ENCODE measurements around the gene NKX6-1. TPM values are rescaled to one million over a fixed set of nuclear protein-coding genes. Genes with fewer than 3 reads are reported as not detected.

NKX6-1 gene
- total RNA-seq, 2 experiments from 2014 or later, result not detected

- CTCF ChIA-PET (ENCODE audit: unreplicated experiment), result no interaction called here
Measured at GRCh38 chr4:84481860-84482245, 17.2 kb downstream of the NKX6-1 start.

DNA sequence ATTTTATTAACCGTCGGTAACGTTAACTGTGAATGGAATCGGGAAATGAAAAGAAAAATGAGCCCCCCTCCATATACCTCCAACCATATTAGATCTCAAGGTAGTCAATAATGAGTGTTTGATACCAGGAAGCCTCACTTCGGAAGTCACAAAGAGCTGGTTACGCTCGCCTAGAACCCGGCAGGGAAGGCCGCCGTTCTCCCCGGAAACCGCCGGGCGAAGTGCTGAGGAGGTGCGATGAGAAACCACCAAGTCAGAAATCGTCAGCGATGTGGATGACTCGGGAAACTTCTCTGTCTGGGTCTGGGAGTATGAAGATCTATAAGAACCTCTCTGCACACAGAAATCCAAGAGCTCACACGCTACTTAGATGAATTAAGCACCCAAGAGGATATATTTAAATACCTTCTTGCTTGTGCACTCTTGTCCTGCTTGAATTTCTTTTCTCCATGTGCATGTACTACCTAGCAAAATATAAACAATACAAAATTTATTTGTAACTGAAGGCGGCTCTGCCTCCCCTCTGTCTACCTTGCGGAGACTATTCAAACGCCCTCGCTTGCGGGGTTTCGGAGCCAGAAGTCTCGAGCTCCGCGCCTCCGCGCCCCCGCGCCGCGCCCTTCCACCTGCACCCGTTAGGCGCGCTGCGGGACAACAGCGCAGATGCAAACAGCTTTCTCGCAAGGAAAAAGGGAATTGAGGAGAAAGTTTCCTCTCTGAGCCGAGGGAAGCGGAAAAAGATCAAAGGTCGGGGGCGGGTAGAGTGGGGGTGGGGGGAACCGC lies 17.8 kb downstream of the NKX6-1 start:
- H3K79me2 ChIP-seq (ENCODE audit: insufficient read depth, low read depth, low read length), result no peaks in the 10 kb centered on the region
- no peaks in the 10 kb centered on the region for H3K36me3 ChIP-seq (ENCODE audit: insufficient read depth, low read length)
- no peak overlapping the region for H3K4me3 ChIP-seq (ENCODE audit: low read depth, low read length, poor library complexity, severe bottlenecking)
- ChIA-PET POLR2A (interaction anchor here (0.8 kb wide), 1 partner anchor 10 kb away, joined by 3 read pairs; no protein-coding TSS in a partner anchor), CTCF (ENCODE audit: unreplicated experiment) (no interaction called here)
- H3K9me3 ChIP-seq (ENCODE audit: low read length), result no peaks in the 10 kb centered on the region
- no peaks in the 10 kb centered on the region for H3K9me2 ChIP-seq (ENCODE audit: insufficient read depth, low read length)
- H4K20me1 ChIP-seq (ENCODE audit: insufficient read depth, low read length), result no peaks in the 10 kb centered on the region; the same call in 1 of the 2 replicates
- no peaks in the 10 kb centered on the region for H3K4me1 ChIP-seq (ENCODE audit: insufficient read depth, low read length, poor library complexity, severe bottlenecking)
- TF ChIP-seq, protein P1, sequence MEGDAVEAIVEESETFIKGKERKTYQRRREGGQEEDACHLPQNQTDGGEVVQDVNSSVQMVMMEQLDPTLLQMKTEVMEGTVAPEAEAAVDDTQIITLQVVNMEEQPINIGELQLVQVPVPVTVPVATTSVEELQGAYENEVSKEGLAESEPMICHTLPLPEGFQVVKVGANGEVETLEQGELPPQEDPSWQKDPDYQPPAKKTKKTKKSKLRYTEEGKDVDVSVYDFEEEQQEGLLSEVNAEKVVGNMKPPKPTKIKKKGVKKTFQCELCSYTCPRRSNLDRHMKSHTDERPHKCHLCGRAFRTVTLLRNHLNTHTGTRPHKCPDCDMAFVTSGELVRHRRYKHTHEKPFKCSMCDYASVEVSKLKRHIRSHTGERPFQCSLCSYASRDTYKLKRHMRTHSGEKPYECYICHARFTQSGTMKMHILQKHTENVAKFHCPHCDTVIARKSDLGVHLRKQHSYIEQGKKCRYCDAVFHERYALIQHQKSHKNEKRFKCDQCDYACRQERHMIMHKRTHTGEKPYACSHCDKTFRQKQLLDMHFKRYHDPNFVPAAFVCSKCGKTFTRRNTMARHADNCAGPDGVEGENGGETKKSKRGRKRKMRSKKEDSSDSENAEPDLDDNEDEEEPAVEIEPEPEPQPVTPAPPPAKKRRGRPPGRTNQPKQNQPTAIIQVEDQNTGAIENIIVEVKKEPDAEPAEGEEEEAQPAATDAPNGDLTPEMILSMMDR (conservative IDR thresholded peaks at IDR 0.05; ENCODE audit: low read length), result no peak
- no peak overlapping the region for H3K4me2 ChIP-seq (ENCODE audit: low read length)
- no peak for DNase-seq (ENCODE audit: low spot score)
- no TSS peak for BruUV-seq (replicated peaks)
- no peak overlapping the region for H3K27ac ChIP-seq (ENCODE audit: low read depth, low read length, poor library complexity, severe bottlenecking)
- H2AFZ ChIP-seq (ENCODE audit: low read length), result no peak overlapping the region
- intact Hi-C loops (cut with micrococcal nuclease; ENCODE audit: unreplicated experiment), result no loop called here

More at GRCh38 chr4:84481860-84482245, 17.2 kb downstream of the NKX6-1 start:
- H3K36me3 ChIP-seq (ENCODE audit: insufficient read depth, low read length), result no peaks in the 10 kb centered on the region
- BruUV-seq (replicated peaks), result no TSS peak
- H3K9me3 ChIP-seq (ENCODE audit: low read length), result no peaks in the 10 kb centered on the region
- no peaks in the 10 kb centered on the region for H3K79me2 ChIP-seq (ENCODE audit: insufficient read depth, low read depth, low read length)
- no peak overlapping the region for H3K4me2 ChIP-seq (ENCODE audit: low read length)
- intact Hi-C loops (cut with micrococcal nuclease; ENCODE audit: unreplicated experiment), result no loop called here
- POLR2A ChIA-PET, result interaction anchor here (0.8 kb wide), 1 partner anchor 9 kb away, joined by 3 read pairs; no protein-coding TSS in a partner anchor
- no peaks in the 10 kb centered on the region for H3K9me2 ChIP-seq (ENCODE audit: insufficient read depth, low read length)
- no peak overlapping the region for H3K27ac ChIP-seq (ENCODE audit: low read depth, low read length, poor library complexity, severe bottlenecking)
- no peak for DNase-seq (ENCODE audit: low spot score)
- H3K4me1 ChIP-seq (ENCODE audit: insufficient read depth, low read length, poor library complexity, severe bottlenecking), result no peaks in the 10 kb centered on the region
- H4K20me1 ChIP-seq (ENCODE audit: insufficient read depth, low read length), result no peaks in the 10 kb centered on the region; the same call in 1 of the 2 replicates
- H2AFZ ChIP-seq (ENCODE audit: low read length), result no peak overlapping the region
- no peak for TF ChIP-seq EZH2phosphoT487 (IDR thresholded peaks at IDR 0.05; ENCODE audit: borderline replicate concordance, low read depth, low read length)
- no peak overlapping the region for H3K4me3 ChIP-seq (ENCODE audit: low read depth, low read length, poor library complexity, severe bottlenecking)

- Histone ChIP-seq H2AFZ (ENCODE audit: low read length) (no peak overlapping the region), H3K4me1 (ENCODE audit: insufficient read depth, low read length, poor library complexity, severe bottlenecking) (no peaks in the 10 kb centered on the region), H3K27ac (ENCODE audit: low read depth, low read length, poor library complexity, severe bottlenecking) (no peak overlapping the region), H3K4me3 (ENCODE audit: low read depth, low read length, poor library complexity, severe bottlenecking) (no peak overlapping the region), H3K9me2 (ENCODE audit: insufficient read depth, low read length) (no peaks in the 10 kb centered on the region), H3K9me3 (ENCODE audit: low read length) (no peaks in the 10 kb centered on the region), H4K20me1 (ENCODE audit: insufficient read depth, low read length) (no peaks in the 10 kb centered on the region; the same call in 1 of the 2 replicates), H3K4me2 (ENCODE audit: low read length) (no peak overlapping the region), H3K36me3 (ENCODE audit: insufficient read depth, low read length) (no peaks in the 10 kb centered on the region), H3K79me2 (ENCODE audit: insufficient read depth, low read depth, low read length) (no peaks in the 10 kb centered on the region)
- ChIA-PET POLR2A (no interaction called here), CTCF (ENCODE audit: unreplicated experiment) (no interaction called here)
- DNase-seq (ENCODE audit: low spot score), result no peak
- intact Hi-C loops (cut with micrococcal nuclease; ENCODE audit: unreplicated experiment), result no loop called here
- no TSS peak for BruUV-seq (replicated peaks)
- TF ChIP-seq, protein P1 (conservative IDR thresholded peaks at IDR 0.05; ENCODE audit: low read length), result no peak
- no peak for TF ChIP-seq EZH2phosphoT487 (IDR thresholded peaks at IDR 0.05; ENCODE audit: borderline replicate concordance, low read depth, low read length)
Measured at GRCh38 chr4:84480082-84480481, 19.0 kb downstream of the NKX6-1 start.

Data from OCI-LY7 (cell line).